Measurements from ENCODE around the gene ACMSD.

ACMSD gene

GRCh38 chr2:134882773-134883172 lies 44.4 kb downstream of the ACMSD start:
- no peak for DNase-seq (ENCODE audit: low read depth)
- no peak for TF ChIP-seq CTCF (IDR thresholded peaks at IDR 0.05; ENCODE audit: low read length, missing control alignments)
- no peak overlapping the region for H3K4me3 ChIP-seq (replicated peaks; ENCODE audit: low read depth, low read length)

GRCh38 chr2:134883552-134884293 lies 45.3 kb downstream of the ACMSD start:
- H3K4me3 ChIP-seq (replicated peaks; ENCODE audit: low read depth, low read length) = no peak overlapping the region
- no peak for TF ChIP-seq CTCF (IDR thresholded peaks at IDR 0.05; ENCODE audit: low read length, missing control alignments)
- no peak for DNase-seq (ENCODE audit: low read depth)

- DNase-seq (ENCODE audit: low read depth) = no peak
- no peak overlapping the region for H3K4me3 ChIP-seq (replicated peaks; ENCODE audit: low read depth, low read length)
- TF ChIP-seq CTCF (IDR thresholded peaks at IDR 0.05; ENCODE audit: low read length, missing control alignments) = no peak
Measured at GRCh38 chr2:134884435-134884834, 46.0 kb downstream of the ACMSD start.

GRCh38 chr2:134892282-134893035 lies 54.0 kb downstream of the ACMSD start:
- no peak overlapping the region for H3K4me3 ChIP-seq (replicated peaks; ENCODE audit: low read depth, low read length)
- DNase-seq (ENCODE audit: low read depth) = no peak
- TF ChIP-seq CTCF (IDR thresholded peaks at IDR 0.05; ENCODE audit: low read length, missing control alignments) = no peak

GRCh38 chr2:134897932-134898331 lies 59.5 kb downstream of the ACMSD start:
- no peak overlapping the region for H3K4me3 ChIP-seq (replicated peaks; ENCODE audit: low read depth, low read length)
- peak; percentile 30 for TF ChIP-seq CTCF (IDR thresholded peaks at IDR 0.05; ENCODE audit: low read length, missing control alignments)
- peak; percentile 42 for DNase-seq (ENCODE audit: low read depth)

- H3K4me3 ChIP-seq (replicated peaks; ENCODE audit: low read depth, low read length) = no peak overlapping the region
- DNase-seq (ENCODE audit: low read depth) = no peak
- no peak for TF ChIP-seq CTCF (IDR thresholded peaks at IDR 0.05; ENCODE audit: low read length, missing control alignments)
Measured at GRCh38 chr2:134899204-134899603, 60.8 kb downstream of the ACMSD start.

Data from fibroblast of pulmonary artery (primary cell).